Measurements from ENCODE around the gene MPO. TPM values are rescaled to one million over a fixed set of nuclear protein-coding genes. Genes with fewer than 3 reads are reported as not detected.

The MPO gene
- total and polyA plus RNA-seq, 2 of the 8 experiments (the other 6 are each of a cell fraction or from before 2014, with no cell fraction given), result 0.06 to 0.74 TPM

DNA sequence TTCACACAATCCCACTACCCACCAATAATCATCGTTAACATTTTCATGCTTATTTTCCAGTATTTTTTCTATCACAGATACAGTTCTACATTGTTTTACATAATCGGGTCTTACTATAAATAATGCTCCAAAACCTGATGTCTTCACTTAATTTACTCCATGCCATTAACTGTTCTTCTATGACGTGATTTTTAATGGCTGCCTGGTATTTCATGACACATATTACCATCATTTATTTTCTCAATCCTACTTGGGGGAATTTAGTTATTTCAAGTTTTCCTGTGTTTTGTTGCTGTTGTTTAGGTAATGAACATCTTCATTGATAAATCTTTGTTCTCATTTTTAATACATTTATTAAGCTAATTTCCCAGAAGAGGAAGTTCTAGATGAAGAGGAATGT is 27.7 kb downstream of the MPO start:
- H2BK12ac ChIP-seq (ENCODE audit: low read depth, low read length), result no peak overlapping the region
- H3K14ac ChIP-seq (ENCODE audit: insufficient read length), result no peak overlapping the region
- H3K9ac ChIP-seq (replicated peaks in 1 of 4; ENCODE audit: extremely low read depth in 1 of 4, low read depth in 3 of 4, low read length in 3 of 4), result no peak overlapping the region
- H3K4me2 ChIP-seq (ENCODE audit: insufficient read depth in 1 of 2, low read depth in 2 of 2, low read length in 2 of 2), result no peak overlapping the region
- H2AFZ ChIP-seq (ENCODE audit: low read length), result no peak overlapping the region
- no peak overlapping the region for H2AK5ac ChIP-seq (ENCODE audit: low read depth, low read length)
- POLR2A ChIA-PET (ENCODE audit: partially characterized antibody), result no interaction called here
- no peak overlapping the region for H3K27ac ChIP-seq (ENCODE audit: low read depth, low read length)
- CTCF ChIA-PET (ENCODE audit: partially characterized antibody), result interaction anchor here (1.6 to 2.0 kb wide), 4 partner anchors 10 to 27 kb away, joined by 3 to 6 read pairs (median 5); partner anchors contain the start of genes LPO and MPO
- no peak for TF ChIP-seq BRCA1 (IDR thresholded peaks at IDR 0.05; ENCODE audit: low read depth, low read length)
- TF ChIP-seq MAFK (IDR thresholded peaks at IDR 0.05; ENCODE audit: low read depth, low read length), result no peak
- TF ChIP-seq, protein P1, sequence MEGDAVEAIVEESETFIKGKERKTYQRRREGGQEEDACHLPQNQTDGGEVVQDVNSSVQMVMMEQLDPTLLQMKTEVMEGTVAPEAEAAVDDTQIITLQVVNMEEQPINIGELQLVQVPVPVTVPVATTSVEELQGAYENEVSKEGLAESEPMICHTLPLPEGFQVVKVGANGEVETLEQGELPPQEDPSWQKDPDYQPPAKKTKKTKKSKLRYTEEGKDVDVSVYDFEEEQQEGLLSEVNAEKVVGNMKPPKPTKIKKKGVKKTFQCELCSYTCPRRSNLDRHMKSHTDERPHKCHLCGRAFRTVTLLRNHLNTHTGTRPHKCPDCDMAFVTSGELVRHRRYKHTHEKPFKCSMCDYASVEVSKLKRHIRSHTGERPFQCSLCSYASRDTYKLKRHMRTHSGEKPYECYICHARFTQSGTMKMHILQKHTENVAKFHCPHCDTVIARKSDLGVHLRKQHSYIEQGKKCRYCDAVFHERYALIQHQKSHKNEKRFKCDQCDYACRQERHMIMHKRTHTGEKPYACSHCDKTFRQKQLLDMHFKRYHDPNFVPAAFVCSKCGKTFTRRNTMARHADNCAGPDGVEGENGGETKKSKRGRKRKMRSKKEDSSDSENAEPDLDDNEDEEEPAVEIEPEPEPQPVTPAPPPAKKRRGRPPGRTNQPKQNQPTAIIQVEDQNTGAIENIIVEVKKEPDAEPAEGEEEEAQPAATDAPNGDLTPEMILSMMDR (IDR thresholded peaks at IDR 0.05; ENCODE audit: control extremely low read depth in 1 of 3, insufficient read depth in 1 of 3, low read depth in 1 of 3, low read length in 3 of 3), result no peak
- TF ChIP-seq RAD21 (IDR thresholded peaks at IDR 0.05 in 1 of 2, conservative IDR thresholded peaks at IDR 0.05 in 1 of 2; ENCODE audit: low read depth in 2 of 2, low read length in 2 of 2), result no peak
- H3K23me2 ChIP-seq (ENCODE audit: low read depth, low read length), result peaks cover 5% of the 10 kb centered on the region; the same call in 1 of the 2 replicates
- no peaks in the 10 kb centered on the region for H3K79me1 ChIP-seq (ENCODE audit: low read depth, low read length)
- FAIRE-seq (no peak), DNase-seq (ENCODE audit: low read depth in 1 of 2, low spot score in 2 of 2) (no peak)
- no peak overlapping the region for H2BK120ac ChIP-seq (replicated peaks; ENCODE audit: low read depth, low read length)
- H3K9me3 ChIP-seq (ENCODE audit: insufficient read depth in 2 of 2, low read depth in 1 of 2, low read length in 1 of 2), result peaks cover 8% of the 10 kb centered on the region in 2 experiments; a peak in 3 of 4 replicates
- H3K27me3 ChIP-seq (replicated peaks in 1 of 4; ENCODE audit: control insufficient read depth in 3 of 4, extremely low read depth in 1 of 4, insufficient read depth in 3 of 4, low read length in 3 of 4), result peaks cover 30 to 55% (median 42%) of the 10 kb centered on the region in 4 experiments
- H3K4ac ChIP-seq (replicated peaks; ENCODE audit: insufficient read length, low read depth, low read length), result no peak overlapping the region
- no peak overlapping the region for H3K18ac ChIP-seq (ENCODE audit: extremely low read depth, low read length)
- no peak overlapping the region for H2BK20ac ChIP-seq (ENCODE audit: low read length)
- H3K23ac ChIP-seq (ENCODE audit: insufficient read length), result no peak overlapping the region
- H3K36me3 ChIP-seq (ENCODE audit: control insufficient read depth in 2 of 4, insufficient read depth in 4 of 4, low read length in 3 of 4), result no peaks in the 10 kb centered on the region
- no peak overlapping the region for H2BK15ac ChIP-seq (ENCODE audit: low read length)
- H4K8ac ChIP-seq (ENCODE audit: extremely low read depth, insufficient read depth, low read length), result no peak overlapping the region
- H3K56ac ChIP-seq (replicated peaks; ENCODE audit: insufficient read length, low read depth, low read length), result no peak overlapping the region
- no peak overlapping the region for H4K5ac ChIP-seq (ENCODE audit: insufficient read length, low read depth, low read length)
- WGBS, 2 experiments (ENCODE audit: extremely low coverage in 1 of 2, insufficient coverage in 1 of 2, insufficient read length in 1 of 2, insufficient replicate concordance in 2 of 2, low coverage in 1 of 2, low lambda C conversion rate in 2 of 2, missing lambda C conversion rate in 1 of 2), result 73 to 100% methylated on average over 1 to 3 of the region's 3 CpGs
- H3K79me2 ChIP-seq (ENCODE audit: control insufficient read depth in 1 of 2, insufficient read depth in 2 of 2, low read length in 2 of 2), result no peaks in the 10 kb centered on the region
- no peak overlapping the region for H3K4me3 ChIP-seq (ENCODE audit: extremely low read depth in 1 of 4, insufficient read depth in 2 of 4, low read depth in 3 of 4, low read length in 4 of 4)
- H4K91ac ChIP-seq (replicated peaks; ENCODE audit: insufficient read length, low read length), result no peak overlapping the region
- H3K4me1 ChIP-seq (replicated peaks in 1 of 4; ENCODE audit: control insufficient read depth in 3 of 4, insufficient read depth in 4 of 4, low read length in 3 of 4), result peaks cover 0 to 4% (median 0%) of the 10 kb centered on the region in 4 experiments; a peak in 4 of 7 replicates
- H4K20me1 ChIP-seq (replicated peaks in 1 of 2; ENCODE audit: control insufficient read depth in 1 of 2, insufficient read depth in 2 of 2, low read length in 2 of 2), result no peaks in the 10 kb centered on the region
- H2BK5ac ChIP-seq (ENCODE audit: low read depth, low read length), result no peak overlapping the region
